ENCODE data around the gene GZF1.
"Not testable (repeated sequence)": the region's sequence is repeated elsewhere in the genome, so short reads cannot be mapped to it uniquely, and the experiment has no call there.

The GZF1 gene

DNA sequence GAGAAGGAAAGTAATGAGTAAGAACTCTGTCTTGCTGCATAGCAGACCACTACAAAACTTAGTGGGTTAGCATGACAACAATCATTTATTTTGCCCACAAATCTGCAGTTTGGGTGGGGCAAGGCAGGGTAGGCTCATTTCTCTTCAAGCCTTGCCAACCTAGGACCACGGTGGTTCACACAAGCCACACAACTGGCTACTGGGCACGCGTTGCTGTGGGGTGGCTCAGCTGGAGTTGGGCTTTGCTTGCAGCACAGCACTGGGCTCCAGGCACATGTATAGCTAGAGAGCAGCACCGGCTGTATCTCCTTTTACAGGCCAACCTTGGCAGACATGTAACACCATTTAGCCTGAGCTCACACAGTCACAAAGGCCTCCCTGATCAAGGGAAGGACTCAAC lies 16.0 kb upstream of the GZF1 start:
- DNase-seq (ENCODE audit: low read depth in 2 of 2) = no peak

DNA sequence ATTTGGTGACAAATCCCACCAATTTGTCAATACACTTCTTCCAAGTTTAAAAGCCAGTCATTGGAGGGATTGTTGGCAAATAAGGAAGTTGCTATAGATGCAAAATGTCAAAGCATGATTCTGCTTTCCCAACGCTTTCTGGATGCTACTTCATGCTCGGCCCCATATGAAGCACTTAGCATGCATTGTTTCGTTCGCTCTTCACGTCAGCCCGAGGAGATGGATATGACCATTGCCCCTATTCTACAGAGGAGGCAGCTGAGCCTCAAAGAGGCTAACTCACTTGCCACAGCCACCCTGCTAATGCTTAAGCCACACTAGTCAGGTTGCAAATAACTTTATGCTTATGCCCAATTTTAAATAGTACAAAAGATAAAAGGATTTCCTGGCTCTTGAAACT lies 14.2 kb upstream of the GZF1 start:
- no peak for DNase-seq (ENCODE audit: low read depth in 2 of 2)

- not testable (repeated sequence) for DNase-seq (ENCODE audit: low read depth in 2 of 2)
These were observed 13.5 kb upstream of the GZF1 start for GRCh38 chr20:23348510-23348909.

DNA sequence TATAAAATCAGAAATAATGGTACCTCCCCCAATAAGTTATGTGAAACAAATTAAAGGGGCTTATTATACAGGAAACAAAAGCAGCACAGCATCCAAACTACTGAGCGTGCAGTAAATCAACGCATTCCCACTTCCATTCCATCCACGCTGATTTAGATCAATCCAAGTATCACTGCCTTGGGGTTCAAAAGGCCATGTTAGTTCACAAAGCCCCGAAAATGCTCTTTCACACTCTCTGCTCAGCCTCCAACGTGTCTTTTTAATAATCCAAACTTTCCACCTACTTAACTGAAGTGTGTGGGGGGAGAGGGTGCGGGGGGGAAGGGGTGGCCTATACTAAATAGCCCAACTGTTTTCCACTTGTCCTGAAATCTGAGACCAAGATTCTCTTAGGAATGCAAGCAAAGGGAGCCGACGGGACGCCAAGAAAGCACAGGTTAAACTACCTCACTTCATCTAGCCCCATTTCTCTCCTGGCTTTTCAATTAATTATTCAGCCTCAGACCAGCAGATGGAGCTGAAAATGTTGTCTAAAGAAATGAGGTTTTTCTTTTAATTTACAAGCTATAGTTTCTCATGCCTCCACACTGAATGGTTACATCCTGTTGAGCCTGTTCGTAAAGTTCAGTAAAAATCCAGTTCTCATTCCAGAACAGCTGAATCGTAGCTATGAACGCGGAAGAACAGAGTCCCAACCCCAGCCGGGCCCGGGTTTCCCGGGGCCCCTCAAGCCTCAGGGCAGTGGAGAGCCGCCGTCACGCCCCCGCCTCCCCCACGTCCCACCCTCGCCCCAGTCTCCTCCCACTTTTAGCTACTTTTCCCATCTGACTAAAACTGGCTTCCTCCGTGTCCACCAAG lies 12.4 kb upstream of the GZF1 start:
- peak in 1 of 2 experiments; percentile 33 for DNase-seq (ENCODE audit: low read depth in 2 of 2)

DNA sequence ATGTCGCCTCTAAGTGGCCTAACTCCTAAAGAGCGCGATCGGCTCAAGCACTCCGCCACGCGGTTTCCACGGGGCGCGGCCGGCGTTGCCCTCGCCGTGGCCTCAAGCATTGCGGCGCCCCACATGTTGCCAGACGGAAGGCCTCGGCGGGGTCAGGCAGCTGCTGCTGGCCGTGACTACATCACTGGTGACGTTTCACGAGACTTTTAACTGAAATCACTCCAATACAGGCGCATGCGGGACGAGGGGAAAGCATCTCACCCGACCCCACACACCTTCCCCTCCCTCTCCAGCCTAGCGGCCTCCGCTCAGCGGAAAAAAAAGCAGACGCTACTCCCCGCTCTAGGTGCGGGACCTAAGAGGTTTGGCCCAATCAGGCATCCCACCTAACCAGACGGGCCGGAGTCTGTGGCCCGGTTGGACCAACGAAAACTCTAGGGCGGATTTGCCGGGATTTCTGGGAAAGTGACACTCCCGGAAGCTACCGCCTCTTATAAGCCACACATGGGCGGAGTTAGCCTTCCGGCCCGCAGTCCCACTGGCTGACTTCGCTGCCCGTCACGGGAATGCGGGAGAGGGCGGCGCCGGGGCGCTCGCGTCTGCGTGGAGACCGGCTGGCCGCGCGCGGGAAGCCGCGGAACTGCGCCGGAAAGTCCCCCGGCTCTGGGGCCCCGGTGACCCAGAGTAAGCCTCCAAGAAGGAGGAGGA lies 11.6 kb upstream of the GZF1 start, which contains the start of gene NXT1:
TSS of gene NXT1 (plus strand) at position 596 of the 708 bp plus-strand sequence. CDS start 3,251 bp downstream, outside the sequence.
- peak; percentile 96 to 97 for DNase-seq (ENCODE audit: low read depth in 2 of 2)

GRCh38 chr20:23350904-23351838 lies 10.8 kb upstream of the GZF1 start:
- no peak for DNase-seq (ENCODE audit: low read depth in 2 of 2)

DNA sequence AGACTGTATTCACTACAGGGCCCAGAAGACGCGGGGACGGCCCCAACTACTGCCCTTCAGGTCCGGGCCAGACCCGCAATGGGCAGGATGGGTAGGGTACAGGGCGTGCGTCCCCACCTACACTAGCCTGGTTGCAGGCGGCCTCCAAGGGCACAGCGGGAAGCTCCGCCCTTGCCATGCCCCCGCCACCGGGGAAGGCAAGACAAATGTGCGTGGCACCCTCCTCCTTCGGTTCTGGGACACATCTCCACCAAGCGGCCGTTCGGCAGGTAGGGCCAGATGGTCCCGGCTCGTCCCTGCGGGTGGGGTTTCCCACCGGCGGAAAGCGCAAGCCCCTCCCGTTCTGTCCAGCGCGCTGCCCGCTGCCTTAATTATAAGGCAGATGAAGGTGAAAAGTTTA lies 5.8 kb upstream of the GZF1 start:
- DNase-seq (ENCODE audit: low read depth in 2 of 2) = no peak

GRCh38 chr20:23357767-23358562 lies 4.0 kb upstream of the GZF1 start:
- DNase-seq (ENCODE audit: low read depth in 2 of 2) = peak; percentile 98 to 99

DNA sequence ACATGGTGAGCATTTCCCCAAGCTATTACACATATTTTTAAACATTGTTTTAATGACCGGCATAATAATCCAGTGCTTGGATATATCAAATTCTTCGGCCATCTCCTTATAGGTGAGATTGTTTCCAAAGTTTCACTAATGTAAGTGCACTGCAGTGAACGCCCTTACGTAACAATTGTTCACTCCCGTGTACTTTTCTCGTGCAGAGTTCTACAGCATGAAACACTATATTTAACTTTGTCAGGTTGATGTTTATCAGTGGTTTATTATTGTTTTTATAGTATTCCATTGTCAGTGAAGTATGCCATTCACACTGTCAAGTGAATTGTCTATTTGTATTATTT lies 3.4 kb upstream of the GZF1 start:
- no peak for DNase-seq (ENCODE audit: low read depth in 2 of 2)

- DNase-seq (ENCODE audit: low read depth in 2 of 2) = no peak
These were observed 2.9 kb upstream of the GZF1 start for GRCh38 chr20:23358923-23359593.

- DNase-seq (ENCODE audit: low read depth in 2 of 2) = no peak
These were observed 1.5 kb upstream of the GZF1 start for GRCh38 chr20:23360531-23360930.

DNA sequence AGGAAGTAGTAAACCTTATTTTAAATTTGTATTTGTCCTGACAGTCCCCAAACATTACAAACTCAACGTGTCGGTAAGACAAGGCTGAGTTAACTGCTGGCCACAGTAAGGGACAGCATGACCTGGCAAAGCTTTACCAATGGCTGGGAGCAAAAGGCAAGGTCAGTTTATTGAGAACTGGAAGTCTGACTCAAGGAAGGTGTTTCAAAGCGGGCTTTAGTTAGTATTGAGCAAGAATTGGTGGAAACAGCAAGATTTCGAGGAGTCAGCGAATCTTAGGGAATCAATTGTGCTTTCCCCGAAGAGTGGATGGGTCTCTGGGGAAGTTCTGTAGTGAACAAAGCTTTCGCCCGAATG lies 885 bp upstream of the GZF1 start:
- no peak for DNase-seq (ENCODE audit: low read depth in 2 of 2)

DNA sequence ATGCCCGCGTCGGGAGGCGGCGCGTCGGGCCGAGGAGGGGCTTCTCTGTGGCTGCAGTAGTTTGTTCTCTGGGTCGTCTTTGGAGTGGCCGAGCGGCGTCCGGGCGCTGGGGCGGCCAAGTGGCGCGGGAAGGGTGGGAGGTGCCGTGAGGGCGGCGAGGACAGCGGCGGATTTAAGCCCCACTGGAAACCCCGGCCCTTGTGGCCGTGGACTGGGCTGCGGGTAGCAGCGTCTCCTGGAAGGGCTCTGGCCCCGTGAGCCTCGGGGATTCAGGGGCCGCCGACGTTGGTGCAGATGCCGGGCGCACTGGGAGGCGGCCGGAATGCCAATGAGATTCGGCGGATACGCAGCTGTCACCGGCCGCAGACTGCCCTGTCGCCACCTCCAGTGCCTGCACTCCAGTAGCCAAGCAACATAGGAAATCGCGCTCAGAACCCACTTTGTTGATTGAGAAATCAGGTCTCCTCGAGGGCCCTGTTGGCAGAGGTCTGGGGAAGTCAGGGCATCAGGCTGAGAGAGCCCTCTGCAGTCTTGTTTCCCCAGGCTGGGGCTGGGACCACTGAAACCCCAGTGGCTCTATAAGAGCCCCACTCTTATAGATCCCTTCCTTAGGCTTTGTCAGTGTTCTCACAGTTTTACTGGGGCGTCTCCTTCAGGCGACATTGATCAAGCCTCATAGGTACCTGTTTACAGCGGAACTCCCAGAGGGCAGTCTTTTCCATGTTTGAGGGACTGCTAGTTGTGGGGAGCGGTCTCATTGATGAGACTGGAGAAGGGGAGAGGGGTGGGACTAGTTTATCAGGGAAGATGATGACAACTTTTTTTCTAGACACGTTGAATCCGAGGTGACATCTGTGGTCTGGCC lies 642 bp downstream of the GZF1 start:
- DNase-seq (ENCODE audit: low read depth in 2 of 2) = no peak

GRCh38 chr20:23363257-23363649 lies 1.3 kb downstream of the GZF1 start:
- no peak for DNase-seq (ENCODE audit: low read depth in 2 of 2)

DNA sequence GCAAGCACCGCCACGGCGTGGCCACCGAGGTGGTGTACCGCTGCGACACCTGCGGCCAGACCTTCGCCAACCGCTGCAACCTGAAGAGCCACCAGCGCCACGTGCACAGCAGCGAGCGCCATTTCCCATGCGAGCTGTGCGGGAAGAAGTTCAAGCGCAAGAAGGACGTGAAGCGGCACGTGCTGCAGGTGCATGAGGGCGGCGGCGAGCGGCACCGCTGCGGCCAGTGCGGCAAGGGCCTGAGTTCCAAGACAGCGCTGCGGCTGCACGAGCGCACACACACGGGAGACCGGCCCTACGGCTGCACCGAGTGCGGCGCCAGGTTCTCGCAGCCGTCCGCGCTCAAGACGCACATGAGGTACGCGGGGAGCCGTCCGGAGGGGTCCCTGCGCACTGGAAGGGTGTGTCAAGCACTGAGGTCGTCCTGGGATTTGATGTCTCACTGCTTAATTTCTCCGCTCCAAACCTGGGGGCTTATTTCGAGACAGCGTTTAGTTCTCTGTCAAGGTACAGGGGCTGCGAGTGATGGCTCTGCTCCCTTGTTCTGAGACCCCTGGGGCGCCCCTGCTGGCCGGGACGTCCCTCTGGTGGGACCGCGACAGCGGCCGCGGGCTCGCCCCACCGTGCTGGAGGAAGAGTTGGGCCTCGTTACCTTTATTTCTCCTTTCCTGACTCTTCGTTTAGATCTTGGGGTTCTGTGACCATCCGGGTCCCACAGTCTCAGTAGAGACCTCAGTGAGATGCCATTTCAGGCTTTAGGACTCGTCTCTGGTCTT lies 3.6 kb downstream of the GZF1 start:
- no peak for DNase-seq (ENCODE audit: low read depth in 2 of 2)

- no peak for DNase-seq (ENCODE audit: low read depth in 2 of 2)
These were observed 4.4 kb downstream of the GZF1 start for GRCh38 chr20:23366384-23366783.

DNA sequence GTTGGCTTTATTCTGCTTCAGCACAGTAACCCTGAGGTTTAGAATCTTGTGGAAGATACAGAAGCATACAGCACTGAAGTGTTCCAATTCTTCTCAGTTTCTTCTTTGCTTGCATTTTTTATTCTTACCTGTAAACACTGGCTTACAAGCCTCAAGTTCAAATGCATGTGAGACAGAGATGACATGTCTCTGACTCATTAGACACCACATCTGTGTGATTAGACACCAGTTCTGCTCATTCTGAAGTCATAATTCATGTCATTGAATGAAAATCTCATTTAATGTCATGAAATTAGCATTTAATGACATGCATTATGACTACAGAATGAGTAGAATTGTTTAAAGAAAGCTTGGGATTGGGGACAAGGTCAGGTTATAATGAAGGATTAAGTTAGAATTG lies 5.8 kb downstream of the GZF1 start:
- DNase-seq (ENCODE audit: low read depth in 2 of 2) = no peak

- DNase-seq (ENCODE audit: low read depth in 2 of 2) = no peak
These were observed 6.5 kb downstream of the GZF1 start for GRCh38 chr20:23368316-23369071.
